Activated CD8-positive, alpha-beta memory T cell treated with anti-CD3 and anti-CD28 coated beads for 24 hours (primary cell): ENCODE data around the gene GLI3.

Experiments
- DNase-seq: peaks from one replicate; pipeline ENCODE4 v3.0.0-alpha.2; 2020

Gene GLI3

DNA sequence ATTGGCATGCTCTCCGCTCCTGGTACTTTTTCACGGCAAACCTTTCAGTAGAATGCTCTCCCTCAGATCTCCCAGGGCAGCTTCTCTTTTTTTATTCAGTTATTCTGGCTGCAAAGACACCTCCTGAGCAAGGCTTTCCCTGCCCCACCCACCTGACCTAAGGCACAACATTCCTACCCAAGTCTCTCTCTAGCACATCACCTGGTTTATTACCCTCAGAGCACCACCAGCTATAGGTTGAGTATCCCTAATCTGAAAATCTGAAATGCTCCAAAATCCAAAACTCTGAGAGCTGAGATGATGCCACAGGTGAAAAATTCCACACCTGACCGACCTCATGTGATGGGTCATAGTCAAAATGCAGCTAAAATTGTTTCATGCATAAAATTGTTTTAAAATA, 99.6 kb downstream of the GLI3 start:
- no peak for DNase-seq

DNA sequence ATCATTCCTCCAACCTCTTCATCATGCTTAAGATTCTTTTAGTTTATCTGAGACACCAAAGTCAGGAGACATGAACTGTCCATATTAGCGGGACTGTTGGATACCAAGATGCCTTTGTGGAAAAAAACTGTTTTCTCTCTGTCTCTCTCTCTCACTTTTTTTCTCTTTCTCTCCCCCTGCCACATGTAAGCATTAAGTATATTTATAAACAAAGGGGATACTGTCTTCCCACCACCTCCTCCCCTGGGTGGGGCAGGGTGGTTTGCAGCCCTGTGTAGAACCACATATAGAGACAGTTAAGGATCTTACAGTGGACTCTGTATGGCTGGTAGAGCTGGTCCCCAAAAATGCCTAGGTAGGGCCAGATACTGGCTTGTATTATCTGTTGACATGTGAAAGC, 101.3 kb downstream of the GLI3 start:
- DNase-seq, result no peak

DNA sequence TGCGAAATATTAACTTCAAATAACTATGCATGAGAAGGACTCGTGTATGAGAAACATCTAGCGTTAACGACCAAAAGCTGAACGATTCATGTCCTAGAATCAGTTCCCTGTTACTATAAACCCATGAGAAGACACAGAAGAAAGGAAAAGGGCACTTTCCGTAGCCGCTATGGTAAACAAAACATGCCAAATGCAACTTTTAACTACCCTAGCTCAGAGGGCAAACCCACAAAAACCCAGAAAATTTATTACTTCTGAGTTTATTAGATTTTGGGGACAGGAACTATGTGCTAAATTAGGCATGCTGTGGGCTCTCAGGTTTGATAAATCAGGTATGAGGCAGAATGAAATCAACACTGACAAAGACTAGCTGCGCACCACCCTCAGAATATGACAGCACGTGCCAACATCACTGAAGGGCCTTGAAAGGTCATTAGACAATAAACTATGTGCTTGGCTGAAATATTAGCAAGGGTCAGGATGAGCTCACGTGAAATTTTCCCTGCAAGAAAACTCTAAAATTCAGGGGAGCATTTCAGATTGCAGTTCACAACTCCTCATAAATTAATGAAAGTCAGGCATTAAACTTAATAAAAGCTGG, 102.6 kb downstream of the GLI3 start:
- no peak for DNase-seq

DNA sequence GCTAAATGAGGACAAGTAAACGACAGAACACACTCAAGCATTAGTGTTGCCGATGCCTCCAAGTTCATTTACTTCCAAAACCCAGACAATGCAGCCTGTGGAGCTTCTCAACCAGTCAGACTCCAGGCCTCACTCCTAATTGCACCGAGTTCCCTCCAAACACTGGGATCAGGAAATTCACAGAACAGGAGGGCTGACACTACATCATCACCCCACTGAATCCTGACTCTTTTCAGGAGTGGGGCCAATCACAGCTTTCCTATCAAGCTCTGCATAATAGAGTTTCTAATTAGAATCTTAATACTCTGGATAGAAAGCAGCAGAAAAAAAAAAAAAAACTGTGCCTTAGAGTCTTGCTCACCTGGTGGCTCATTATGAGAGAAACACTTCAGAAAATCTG, 103.7 kb downstream of the GLI3 start:
- DNase-seq, result no peak

DNA sequence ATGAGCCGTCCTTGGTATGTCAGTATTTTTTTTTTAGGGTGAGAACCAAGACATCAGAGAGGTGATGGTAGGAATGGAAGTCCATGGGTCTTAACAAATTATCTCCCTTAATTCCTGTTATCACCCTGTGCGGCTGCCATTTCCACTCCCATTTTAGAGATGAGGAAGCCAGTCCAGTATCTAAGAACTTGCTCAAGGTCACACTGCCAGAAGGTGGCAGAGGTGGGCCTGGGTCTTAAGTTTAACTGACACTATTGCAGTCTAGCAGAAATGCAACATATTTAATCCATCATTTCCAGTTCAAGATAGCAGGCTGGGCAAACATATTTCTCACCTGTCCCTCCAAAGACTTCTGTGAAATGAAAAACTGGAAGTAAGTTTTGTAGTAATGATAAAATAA, 108.3 kb downstream of the GLI3 start:
- DNase-seq, result no peak

DNA sequence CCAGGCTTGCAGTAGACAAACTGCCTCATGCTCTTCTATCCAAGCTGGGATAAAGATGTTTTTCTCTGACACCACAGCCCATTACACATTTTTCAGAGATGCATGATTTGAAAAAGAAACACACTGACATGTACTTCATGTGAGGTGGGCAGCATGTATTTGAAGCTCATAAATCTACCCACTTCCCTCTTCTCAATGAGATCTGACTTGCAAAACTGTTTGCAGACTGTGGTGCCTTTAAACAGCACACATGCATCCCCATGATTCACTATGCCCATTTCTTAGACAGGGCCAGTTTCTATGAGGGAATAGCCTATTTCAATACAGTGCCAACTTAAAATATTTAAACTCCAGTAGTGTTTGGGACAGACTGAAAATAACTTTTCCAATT, 109.8 kb downstream of the GLI3 start:
- no peak for DNase-seq

DNA sequence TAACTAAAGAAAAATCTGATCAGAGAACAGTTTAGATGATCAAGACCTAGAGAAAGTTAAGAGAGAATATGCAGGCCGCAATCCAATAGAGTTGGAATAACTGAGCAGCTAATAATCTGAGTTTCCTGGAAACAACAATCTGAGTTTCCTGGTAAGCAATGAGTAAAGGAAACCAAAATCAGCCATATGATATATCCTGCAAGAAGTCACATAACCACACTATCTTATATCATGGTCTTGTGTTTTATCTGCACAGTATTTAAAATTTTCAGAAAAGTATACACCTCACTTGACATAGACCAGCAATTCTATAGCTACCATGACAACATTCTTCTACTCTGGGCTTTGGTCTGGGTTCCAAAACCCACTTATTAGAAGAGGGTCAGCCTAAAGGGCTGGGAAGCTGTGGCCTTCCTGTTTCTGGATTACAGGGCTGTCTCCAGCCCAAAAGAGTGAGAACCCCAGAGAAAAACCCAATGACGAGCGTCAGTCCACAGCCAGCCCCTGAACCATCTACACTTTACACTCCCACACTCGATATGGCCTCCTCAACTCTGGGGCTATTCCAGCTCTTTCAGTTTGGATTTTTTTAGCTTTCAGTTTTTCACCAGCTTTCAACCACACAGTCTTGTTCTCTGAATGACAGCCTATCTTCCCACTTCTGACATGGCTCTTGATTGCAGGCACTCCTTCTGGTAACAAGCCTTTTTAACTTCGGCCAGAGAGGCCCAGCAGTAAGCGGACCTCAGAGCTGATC, 110.4 kb downstream of the GLI3 start:
- DNase-seq, result no peak

DNA sequence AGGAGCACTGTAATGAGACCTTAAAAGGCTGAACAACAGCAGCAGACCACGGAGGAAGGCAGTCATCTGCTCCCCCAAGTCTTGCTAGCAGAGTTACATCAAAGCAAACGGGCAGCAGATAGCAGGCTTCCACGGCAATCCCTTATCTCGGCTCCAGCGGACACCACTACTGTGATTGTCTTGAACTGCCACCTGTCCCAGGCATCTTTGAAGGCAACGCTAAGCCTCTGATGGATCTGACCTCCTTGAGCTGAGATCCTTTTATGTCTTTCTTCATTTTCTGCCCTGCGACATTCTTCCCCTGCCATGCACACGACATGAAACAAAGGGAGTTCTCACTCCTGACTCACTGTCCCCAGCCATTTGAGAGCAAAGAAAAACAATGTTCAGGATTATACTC, 111.7 kb downstream of the GLI3 start:
- DNase-seq, result no peak

DNA sequence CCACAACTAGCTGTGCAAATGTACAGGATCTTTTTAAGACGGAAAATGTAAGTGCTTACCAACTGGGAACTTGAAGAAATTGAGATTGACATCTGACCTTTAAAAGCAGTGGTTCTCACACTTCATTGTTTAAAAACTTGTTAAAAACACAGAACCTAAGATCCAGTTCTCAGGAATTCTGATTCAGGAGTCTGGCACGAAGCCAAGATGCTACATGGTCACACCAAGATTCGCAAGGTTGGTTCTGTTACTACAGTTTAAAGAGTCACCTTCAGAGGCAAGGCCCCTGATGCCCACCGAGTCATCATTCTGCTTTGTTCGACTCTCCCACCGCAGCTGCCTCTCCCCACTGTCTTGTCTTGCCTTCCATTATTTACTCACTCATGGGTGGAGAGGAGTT, 113.3 kb downstream of the GLI3 start:
- DNase-seq, result no peak

DNA sequence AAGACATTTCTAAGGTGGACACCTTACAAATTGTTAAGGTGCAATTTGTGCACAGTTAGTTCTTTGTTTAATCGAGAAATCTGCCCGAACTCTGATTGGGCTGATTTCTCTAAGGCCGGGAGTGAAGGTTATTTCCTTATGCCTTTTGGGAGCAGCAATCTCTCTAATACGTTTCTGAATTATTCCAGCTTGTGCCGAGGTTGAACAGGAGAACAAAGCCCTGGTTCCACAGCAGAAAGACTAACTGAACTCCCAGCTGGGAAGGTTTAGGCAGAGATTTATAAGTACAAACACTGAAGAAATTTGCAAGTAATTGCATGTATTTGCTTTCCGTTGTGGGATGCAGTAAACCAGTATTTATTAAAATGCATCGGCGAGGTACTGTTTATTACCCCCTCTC, 116.8 kb downstream of the GLI3 start:
- DNase-seq, result no peak

DNA sequence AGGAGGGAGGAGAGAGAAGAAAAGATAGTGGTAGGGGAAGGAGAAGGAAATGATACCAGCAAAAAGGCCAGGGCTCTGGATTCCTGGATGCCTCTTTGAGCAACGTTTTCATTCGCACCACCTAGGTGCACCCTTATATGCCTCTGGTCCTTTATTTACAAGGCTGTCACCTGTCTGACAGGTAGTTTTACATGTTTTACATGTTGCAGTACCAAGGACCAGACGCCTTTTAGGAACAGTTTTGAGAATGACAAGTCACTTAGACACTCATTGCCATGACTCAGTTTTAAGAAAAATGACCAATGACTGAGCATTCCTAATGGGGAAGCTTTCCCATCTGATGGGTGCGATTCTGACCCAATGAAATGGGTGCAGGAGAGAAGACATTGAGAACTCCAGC, 119.8 kb downstream of the GLI3 start:
- DNase-seq, result no peak

DNA sequence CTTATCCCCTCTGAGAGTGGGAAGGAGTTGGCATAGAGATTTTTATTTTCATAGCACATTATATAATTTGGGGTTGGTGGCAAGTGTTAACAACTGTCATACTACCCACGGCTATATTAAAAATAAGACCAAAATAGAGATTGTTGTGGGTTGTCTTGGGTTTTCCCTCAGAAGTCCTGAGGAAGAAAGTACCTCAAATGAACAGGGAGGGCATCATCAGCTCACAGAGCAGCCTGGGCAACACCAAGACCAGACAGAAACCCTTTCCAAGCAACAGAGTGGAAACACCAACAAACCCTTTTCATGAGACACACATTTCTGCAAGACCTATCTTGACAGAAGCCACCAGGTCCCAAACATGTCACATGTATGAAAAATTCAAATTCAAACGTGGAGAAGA, 121.2 kb downstream of the GLI3 start:
- no peak for DNase-seq

DNA sequence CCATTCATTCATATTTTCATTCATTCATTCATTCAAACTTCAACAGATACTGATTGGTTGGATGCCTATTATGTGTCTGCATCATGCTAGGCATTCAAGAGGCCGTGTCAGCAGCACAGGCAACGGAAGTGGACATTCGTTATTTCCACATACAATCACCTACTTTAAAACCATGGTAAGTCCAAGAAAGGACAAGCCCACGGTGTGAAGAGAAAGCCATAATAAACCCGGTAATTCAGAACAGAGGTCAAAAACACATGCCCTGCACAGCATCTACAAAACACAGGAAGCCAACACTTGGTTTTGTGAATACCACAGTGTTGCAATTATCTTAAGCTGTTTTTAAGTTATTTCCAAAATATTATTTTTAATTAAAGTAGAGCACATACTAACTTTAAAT, 126.7 kb downstream of the GLI3 start:
- no peak for DNase-seq

DNA sequence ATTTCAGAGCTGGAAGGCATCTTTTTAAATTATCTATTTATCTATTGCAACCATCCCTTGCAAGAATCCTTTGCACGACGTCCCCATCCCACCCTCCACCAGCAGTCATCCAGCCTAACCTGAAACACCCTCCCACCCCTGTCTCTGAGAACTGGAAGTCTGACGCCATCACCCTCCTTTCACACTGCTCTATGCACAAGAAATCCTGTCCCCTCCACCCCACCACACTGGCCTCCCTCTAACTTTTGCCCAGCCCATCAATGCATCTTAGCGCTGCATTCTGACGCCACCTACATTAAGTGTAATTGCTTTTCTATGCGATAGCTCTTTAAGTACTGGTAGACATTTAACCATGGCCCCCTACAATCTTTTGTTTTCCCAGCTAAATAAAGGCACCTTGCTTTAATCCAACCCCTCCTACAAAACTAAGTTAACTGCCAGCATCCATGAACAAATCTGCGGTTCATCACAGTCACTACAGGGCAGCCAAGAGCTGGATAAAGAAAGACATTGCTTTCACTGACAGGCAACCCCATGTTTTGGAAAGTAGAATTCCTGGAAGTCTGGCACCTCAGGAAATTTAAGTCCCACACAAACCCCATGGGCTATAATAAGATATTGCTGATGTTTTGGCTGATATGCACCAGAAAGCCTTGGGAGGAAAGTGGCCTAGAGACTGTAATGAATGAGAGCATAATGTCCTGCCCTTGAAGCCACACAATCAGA, 128.0 kb downstream of the GLI3 start:
- no peak for DNase-seq

DNA sequence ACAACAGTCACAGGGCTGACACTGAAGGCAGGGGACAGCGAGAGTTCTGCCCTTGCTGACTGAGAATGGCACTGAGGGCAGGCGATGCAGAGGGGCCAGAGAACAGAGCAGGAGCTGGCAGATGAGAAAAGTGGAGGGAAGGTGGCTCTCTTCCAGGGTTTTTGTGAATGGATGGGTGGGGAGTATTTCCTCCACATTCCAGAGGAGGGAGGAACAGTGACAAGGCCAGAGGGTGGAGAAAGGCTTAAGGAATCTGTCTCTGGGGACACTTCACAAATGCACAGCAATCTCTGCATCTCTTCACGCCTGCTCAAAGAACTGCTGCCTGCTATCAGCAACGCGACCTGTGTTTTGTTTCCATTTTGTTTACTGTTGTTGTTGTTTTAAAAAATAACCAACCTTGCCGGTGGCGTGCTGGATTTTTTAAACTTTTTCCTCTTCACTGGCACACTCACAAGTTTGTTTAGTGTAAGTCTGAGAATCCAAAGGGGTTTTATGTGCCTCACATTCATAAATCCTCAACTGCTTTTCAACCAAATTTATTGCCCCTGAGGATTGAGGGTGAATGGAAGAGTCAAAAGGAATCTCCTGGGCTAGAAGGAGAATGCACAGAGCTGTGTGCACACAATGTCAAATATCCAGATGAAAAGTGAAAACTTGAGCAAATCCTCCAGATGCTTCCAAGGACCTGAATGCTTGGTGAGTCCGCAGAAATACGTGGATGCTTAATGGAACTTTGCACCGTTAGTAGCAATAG, 129.3 kb downstream of the GLI3 start:
- DNase-seq, result no peak

DNA sequence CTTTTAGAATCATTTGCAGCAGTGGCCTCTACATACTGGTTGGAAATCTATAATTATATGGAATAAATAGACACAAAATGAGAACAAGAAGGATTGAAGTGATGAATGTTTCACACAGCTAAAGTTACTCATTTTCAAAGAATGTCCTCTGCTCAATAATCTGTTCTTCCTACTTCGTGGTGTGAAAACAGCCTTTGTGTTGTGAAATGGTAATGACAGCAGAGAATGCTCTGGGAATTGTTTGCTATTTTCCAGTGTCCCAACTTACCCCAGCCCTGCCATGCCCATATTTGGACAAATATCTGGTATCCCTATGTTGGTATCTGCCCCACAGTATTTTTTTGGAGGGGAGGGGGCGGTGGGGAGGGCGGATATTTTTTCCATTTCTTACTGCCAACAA, 130.4 kb downstream of the GLI3 start:
- no peak for DNase-seq

DNA sequence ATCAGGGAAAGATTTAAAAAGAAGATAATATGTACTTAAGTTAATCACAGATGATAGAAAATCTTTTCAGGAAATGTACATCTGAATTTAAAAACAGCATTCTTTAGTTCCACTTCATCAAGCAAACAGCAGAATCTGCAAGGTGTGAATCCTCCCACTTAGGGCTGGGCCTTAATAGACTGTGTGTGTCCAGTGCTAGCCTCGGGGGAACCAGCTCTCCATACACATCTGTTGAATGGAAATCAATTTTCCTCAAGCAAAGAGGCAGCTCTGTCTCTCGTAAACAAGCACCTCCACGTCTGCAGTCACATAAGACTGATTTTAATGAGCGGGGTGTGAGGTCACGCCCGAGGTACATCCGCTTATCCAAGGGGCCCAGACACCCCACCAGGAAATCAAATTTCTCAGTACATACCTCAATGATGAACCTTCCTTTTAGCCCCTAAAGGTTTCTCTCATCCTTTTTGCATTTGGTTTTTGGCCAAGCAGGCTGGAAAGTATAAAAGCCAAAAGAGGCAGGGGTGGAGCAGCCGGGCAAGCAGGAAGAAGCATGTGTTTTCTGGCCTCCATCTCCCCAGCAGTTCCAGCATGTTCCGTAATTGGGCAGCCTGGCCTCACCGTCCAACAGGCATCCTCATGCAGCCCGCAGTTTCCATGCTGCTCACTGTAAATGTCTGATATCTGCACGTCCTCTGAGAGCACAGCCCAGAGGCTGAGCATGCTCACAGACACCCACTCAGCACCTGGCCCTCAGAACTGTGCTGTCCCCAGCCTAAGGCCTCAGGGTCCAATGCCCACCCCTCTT, 131.3 kb downstream of the GLI3 start:
- no peak for DNase-seq

DNA sequence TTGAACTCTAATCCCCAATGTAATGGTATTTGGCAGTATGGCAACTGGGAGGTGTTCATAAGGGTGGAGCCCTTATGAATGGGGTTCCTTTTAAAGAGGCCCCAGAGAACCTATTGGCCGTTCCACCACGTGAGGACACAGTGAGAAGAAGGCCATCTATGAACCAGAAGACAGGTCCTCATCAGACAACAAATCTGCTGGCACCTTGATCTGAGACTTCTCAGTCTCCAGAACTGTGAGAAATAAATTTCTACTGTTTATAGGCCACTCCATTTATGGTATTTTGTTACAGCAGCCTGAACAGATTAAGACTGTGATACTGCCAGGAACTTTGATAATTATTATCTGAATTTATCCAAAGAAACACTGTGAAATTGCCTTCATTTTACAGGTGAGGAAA, 132.3 kb downstream of the GLI3 start:
- no peak for DNase-seq

DNA sequence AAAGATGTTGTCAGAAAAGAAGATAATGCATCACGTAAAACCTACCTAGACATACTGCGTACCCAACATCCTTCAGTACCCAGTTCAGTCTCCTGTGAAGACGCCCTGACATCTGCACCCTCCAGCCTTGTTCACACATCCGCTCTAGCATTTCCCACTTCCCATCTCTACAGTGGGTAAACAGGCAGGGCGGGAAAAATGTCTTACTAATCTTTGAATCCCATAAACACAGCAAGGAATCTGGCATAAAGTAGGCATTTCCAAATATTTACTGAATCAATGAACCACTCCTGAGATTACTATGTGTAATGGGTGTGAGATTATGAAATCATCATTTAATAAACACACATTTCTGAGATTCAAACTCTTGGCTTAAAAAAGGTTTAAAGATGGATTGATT, 132.8 kb downstream of the GLI3 start:
- no peak for DNase-seq

DNA sequence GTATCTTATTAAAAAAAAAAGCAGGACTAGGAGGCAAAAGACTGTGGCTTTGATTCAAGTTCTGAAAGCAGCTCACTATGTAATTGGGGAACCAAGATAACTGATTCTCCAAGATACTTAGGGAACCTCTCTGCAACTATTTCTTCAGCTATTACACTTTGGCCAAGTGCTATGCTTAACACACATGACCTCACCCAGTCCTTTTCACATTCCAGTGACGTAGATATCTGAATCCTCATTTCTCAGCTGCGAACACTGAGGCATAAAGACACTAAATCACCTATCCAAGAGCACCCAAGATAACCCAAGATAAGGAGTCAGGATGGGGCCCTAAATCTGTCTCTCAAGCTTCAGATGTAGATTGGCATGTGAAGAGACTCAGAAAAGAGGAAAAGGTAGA, 133.6 kb downstream of the GLI3 start:
- no peak for DNase-seq

DNA sequence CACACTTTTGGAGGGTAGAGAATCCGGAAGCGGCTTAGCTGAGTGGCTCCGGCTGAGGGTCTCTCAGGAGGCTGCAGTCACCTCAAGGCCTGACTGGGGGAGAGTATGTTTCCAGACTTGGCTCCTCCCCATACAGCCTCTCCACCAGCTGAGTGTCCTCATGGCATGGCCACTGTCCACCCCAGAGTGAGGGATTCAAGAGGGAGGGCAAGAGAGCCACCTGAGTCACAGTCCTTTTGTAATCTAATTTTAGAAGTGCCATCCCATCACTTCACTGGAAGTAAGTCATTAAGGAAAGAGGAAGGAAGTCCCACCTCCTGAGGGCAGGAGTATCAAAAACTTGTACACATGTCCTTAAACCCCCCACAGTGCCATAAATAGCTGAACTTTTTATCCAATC, 134.0 kb downstream of the GLI3 start:
- DNase-seq, result no peak

DNA sequence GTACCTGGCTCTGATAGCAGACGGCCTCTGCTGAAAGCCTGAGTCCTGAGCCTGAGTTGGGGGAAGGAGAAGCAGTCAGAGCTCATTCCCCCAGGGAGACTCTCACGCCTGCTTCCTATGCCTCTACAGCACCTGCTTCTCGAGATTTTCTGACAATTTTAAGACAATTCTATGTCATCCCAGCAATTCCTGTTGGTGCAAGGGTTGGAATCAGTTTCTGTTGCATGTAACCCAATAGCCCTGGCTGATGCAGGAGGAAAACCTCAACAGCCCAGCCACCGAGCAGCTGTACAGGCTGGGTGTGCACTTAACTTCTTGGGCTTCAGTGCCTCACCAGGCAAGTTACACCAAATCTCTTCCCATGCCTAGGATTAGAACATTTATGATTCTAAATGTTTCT, 134.7 kb downstream of the GLI3 start:
- DNase-seq, result no peak

DNA sequence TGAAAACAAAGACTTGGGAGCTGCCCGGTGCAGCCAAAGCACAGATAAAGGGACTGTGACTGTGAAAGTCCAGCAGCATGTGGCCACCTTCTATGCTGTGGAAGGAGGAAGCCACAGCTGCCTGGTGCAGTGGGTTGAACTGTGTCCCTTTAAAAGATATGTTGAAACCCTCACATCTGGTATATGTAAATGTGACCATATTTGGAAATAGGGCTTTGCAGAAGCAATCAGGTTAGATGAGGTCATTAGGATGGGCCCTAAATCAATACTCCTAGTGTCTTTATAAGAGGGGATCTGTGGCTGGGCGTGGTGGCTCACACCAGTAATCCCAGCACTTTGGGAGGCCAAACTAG, 136.9 kb downstream of the GLI3 start:
- no peak for DNase-seq
